DOHH2 (cell line): ENCODE results near the gene GLB1L2.

ENCODE experiments used
- H3F3A ChIP-seq: fragments of 200-600 bp; sonication (generic), shearing (Covaris generic); 2 replicates; pipeline ENCODE4 v1.6.0; 2016; ENCODE audit warnings: antibody characterized with exemption, mild to moderate bottlenecking; ENCODE audit not compliant: control insufficient read depth, insufficient read depth
- H3K27ac ChIP-seq: fragments of 200-600 bp; sonication (generic); 2 replicates; pipeline ENCODE4 v1.5.1; 2014; ENCODE audit warnings: low read depth, mild to moderate bottlenecking, low read length, moderate library complexity
- H3K27me3 ChIP-seq: fragments of 200-600 bp; sonication (generic); 2 replicates; pipeline ENCODE4 v1.6.1; 2014; ENCODE audit warnings: mild to moderate bottlenecking, low read length, mixed read lengths; ENCODE audit not compliant: control insufficient read depth
- H3K36me3 ChIP-seq: fragments of 200-600 bp; sonication (generic); 2 replicates; pipeline ENCODE4 v1.6.1; 2014; ENCODE audit warnings: mild to moderate bottlenecking, low read length, moderate library complexity, mixed read lengths; ENCODE audit not compliant: control insufficient read depth
- H3K4me1 ChIP-seq: fragments of 200-600 bp; sonication (generic); 2 replicates; pipeline ENCODE4 v1.6.1; 2014; ENCODE audit warnings: mild to moderate bottlenecking, low read length, mixed read lengths; ENCODE audit not compliant: control insufficient read depth
- H3K4me2 ChIP-seq: fragments of 200-600 bp; sonication (generic); 2 replicates; pipeline ENCODE4 v1.6.0; 2014; ENCODE audit warnings: mild to moderate bottlenecking, low read length, moderate library complexity
- H3K4me3 ChIP-seq: fragments of 200-600 bp; sonication (generic); 2 replicates; pipeline ENCODE4 v1.5.1; 2014; ENCODE audit warnings: mild to moderate bottlenecking, low read length, mixed read lengths
- H3K79me2 ChIP-seq: fragments of 200-600 bp; sonication (generic); 2 replicates; pipeline ENCODE4 v1.6.1; 2014; ENCODE audit warnings: mild to moderate bottlenecking, low read length, mixed read lengths; ENCODE audit not compliant: control insufficient read depth
- H3K9me2 ChIP-seq: fragments of 200-600 bp; sonication (generic); replicated peaks from 2 replicates; pipeline ENCODE4 v1.6.1; 2014; ENCODE audit warnings: mild to moderate bottlenecking, low read length, mixed read lengths; ENCODE audit not compliant: control insufficient read depth
- H3K9me3 ChIP-seq: fragments of 200-600 bp; sonication (generic); 2 replicates; pipeline ENCODE4 v1.6.1; 2014; ENCODE audit warnings: antibody characterized with exemption, low read length, mixed read lengths; ENCODE audit not compliant: control insufficient read depth, insufficient read depth
- H4K20me1 ChIP-seq: fragments of 200-600 bp; sonication (generic); 2 replicates; pipeline ENCODE4 v1.6.0; 2014; ENCODE audit warnings: low read depth, mild to moderate bottlenecking, antibody characterized with exemption, low read length, moderate library complexity; ENCODE audit not compliant: control insufficient read depth, insufficient read depth
- CTCF ChIP-seq: fragments of 200-600 bp; sonication (generic); IDR thresholded peaks from one replicate; pipeline ENCODE4 v1.5.1; 2014; ENCODE audit warnings: antibody characterized with exemption, mild to moderate bottlenecking, low read depth, low read length; ENCODE audit not compliant: poor library complexity, severe bottlenecking
- EZH2phosphoT487 ChIP-seq: fragments of 200-600 bp; sonication (generic); IDR thresholded peaks from 2 replicates; pipeline ENCODE4 v1.6.1; 2017; ENCODE audit warnings: borderline replicate concordance, mild to moderate bottlenecking, antibody characterized with exemption, low read length, moderate library complexity, mixed read lengths

The GLB1L2 gene

GRCh38 chr11:134390706-134391569 lies 59.1 kb downstream of the GLB1L2 start:
- Histone ChIP-seq H4K20me1 (no peaks in the 10 kb centered on the region), H3F3A (no peaks in the 10 kb centered on the region), H3K27me3 (no peaks in the 10 kb centered on the region), H3K9me3 (no peaks in the 10 kb centered on the region), H3K79me2 (no peaks in the 10 kb centered on the region), H3K27ac (no peak overlapping the region), H3K4me2 (no peak overlapping the region), H3K4me1 (no peaks in the 10 kb centered on the region), H3K9me2 (no peaks in the 10 kb centered on the region), H3K4me3 (no peak overlapping the region), H3K36me3 (no peaks in the 10 kb centered on the region)
- TF ChIP-seq CTCF, result no peak
- no peak for TF ChIP-seq EZH2phosphoT487

GRCh38 chr11:134391656-134392055 lies 59.9 kb downstream of the GLB1L2 start:
- Histone ChIP-seq H3K4me1 (no peaks in the 10 kb centered on the region), H3K27ac (no peak overlapping the region), H3K9me3 (no peaks in the 10 kb centered on the region), H3K27me3 (no peaks in the 10 kb centered on the region), H3F3A (no peaks in the 10 kb centered on the region), H3K4me2 (no peak overlapping the region), H4K20me1 (no peaks in the 10 kb centered on the region), H3K4me3 (no peak overlapping the region), H3K9me2 (no peaks in the 10 kb centered on the region), H3K79me2 (no peaks in the 10 kb centered on the region), H3K36me3 (no peaks in the 10 kb centered on the region)
- no peak for TF ChIP-seq EZH2phosphoT487
- no peak for TF ChIP-seq CTCF

GRCh38 chr11:134392953-134393615 lies 61.3 kb downstream of the GLB1L2 start:
- Histone ChIP-seq H3K36me3 (no peaks in the 10 kb centered on the region), H3K9me2 (no peaks in the 10 kb centered on the region), H3K4me2 (no peak overlapping the region), H4K20me1 (no peaks in the 10 kb centered on the region), H3K4me1 (no peaks in the 10 kb centered on the region), H3K79me2 (no peaks in the 10 kb centered on the region), H3K4me3 (no peak overlapping the region), H3K27me3 (no peaks in the 10 kb centered on the region), H3K27ac (no peak overlapping the region), H3F3A (no peaks in the 10 kb centered on the region), H3K9me3 (no peaks in the 10 kb centered on the region)
- no peak for TF ChIP-seq CTCF
- TF ChIP-seq EZH2phosphoT487, result no peak
